ENCODE data around the gene LAMP1. TPM values are rescaled to one million over a fixed set of nuclear protein-coding genes. Genes with fewer than 3 reads are reported as not detected.

The LAMP1 gene
- 161 and 319 TPM in 2 replicates for total RNA-seq

DNA sequence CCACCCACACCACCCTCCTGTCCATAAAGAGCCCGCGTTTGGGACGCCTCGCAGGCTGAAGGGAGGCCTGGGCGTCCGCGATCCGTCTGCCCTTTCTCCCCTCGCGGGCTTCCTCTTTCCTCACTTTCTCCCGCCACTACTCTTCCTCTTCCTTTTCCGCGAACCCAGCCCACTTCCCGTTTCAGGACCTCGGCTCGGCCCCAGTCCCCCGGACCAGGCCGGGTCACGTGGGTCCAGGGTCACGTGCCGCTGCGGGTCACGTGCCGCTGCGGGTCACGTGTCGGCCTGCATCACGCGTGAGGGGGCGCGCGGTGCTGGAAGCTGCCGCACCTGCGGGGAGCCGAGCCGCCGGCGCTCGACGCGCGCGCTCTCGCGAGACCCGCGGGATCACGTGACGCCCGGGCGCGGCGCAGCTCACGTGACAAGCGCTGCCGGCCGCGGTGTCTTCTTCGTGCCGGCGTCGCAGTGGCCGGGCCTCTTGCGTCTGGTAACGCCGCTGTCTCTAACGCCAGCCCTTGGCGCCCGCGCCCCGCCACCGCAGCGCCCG lies at the start of gene LAMP1:
TSS of gene LAMP1 (plus strand) at position 417 of the 547 bp plus-strand sequence. CDS start 196 bp downstream, outside the sequence.

Other genes starting within 250 kb of the LAMP1 start
- gene F7, start 191.4 kb upstream of the LAMP1 start, total RNA-seq: under 0.01 TPM in 1 of 2 replicates, not detected in the other
- gene F10, start 174.4 kb upstream of the LAMP1 start, total RNA-seq: 9.3 and 33.4 TPM in 2 replicates
- not detected in 2 replicates for gene PROZ, start 138.6 kb upstream of the LAMP1 start, total RNA-seq
- gene PCID2, start 88.6 kb upstream of the LAMP1 start, total RNA-seq: 90.1 and 99.3 TPM in 2 replicates
- 170 and 190 TPM in 2 replicates for gene CUL4A, start 87.6 kb upstream of the LAMP1 start, total RNA-seq
- 3.8 and 8.7 TPM in 2 replicates for gene GRTP1, start 66.9 kb downstream of the LAMP1 start, total RNA-seq
- 1.0 and 5.8 TPM in 2 replicates for gene ADPRHL1, start 156.2 kb downstream of the LAMP1 start, total RNA-seq
- 9.4 and 9.7 TPM in 2 replicates for gene DCUN1D2, start 193.5 kb downstream of the LAMP1 start, total RNA-seq

Data from smooth muscle cell of trachea (primary cell).